ENCODE measurements around the gene HEBP2. TPM values are rescaled to one million over a fixed set of nuclear protein-coding genes. Genes with fewer than 3 reads are reported as not detected.

The HEBP2 gene
- total and polyA plus RNA-seq, 4 donors, result 14.4 to 56.9 (median 25.7) TPM

GRCh38 chr6:138410972-138411880, 7.2 kb downstream of the HEBP2 start:
- H3K4me1 ChIP-seq (ENCODE audit: control insufficient read depth in 5 of 5, insufficient read depth in 5 of 5, low read length in 5 of 5), result no peaks in the 10 kb centered on the region
- no peak for ATAC-seq (ENCODE audit: insufficient read depth, low FRiP score)
- WGBS, 2 donors, result 88 to 90% methylated on average over 6 of the region's 6 CpGs

GRCh38 chr6:138415125-138415524, 11.1 kb downstream of the HEBP2 start:
- peaks cover 0 to 2% (median 0%) of the 10 kb centered on the region in 4 donors for H3K9me3 ChIP-seq (ENCODE audit: control insufficient read depth in 4 of 4, insufficient read depth in 3 of 4, low read length in 3 of 4)
- H3K4me3 ChIP-seq, result no peak overlapping the region
- H3K27me3 ChIP-seq (ENCODE audit: control insufficient read depth in 3 of 3, insufficient read depth in 3 of 3, low read length in 2 of 3), result no peaks in the 10 kb centered on the region
- ATAC-seq (ENCODE audit: insufficient read depth, low FRiP score) (no peak), DNase-seq (no peak)
- no peak for TF ChIP-seq CTCF (IDR thresholded peaks at IDR 0.05; ENCODE audit: control extremely low read depth, extremely low read depth)
- H3K4me1 ChIP-seq (ENCODE audit: control insufficient read depth in 5 of 5, insufficient read depth in 5 of 5, low read length in 5 of 5), result no peaks in the 10 kb centered on the region
- H3K9ac ChIP-seq (ENCODE audit: insufficient read depth in 1 of 2, low read length in 2 of 2), result no peak overlapping the region
- peaks cover 8 to 30% (median 22%) of the 10 kb centered on the region in 4 donors for H3K36me3 ChIP-seq (ENCODE audit: control insufficient read depth in 4 of 4, insufficient read depth in 4 of 4, low read length in 4 of 4)
- WGBS, 2 donors, result 94% methylated on average over 5 of the region's 5 CpGs
- H3K27ac ChIP-seq (ENCODE audit: low read depth in 1 of 2, low read length in 1 of 2), result no peak overlapping the region

More at GRCh38 chr6:138410972-138411880, 7.2 kb downstream of the HEBP2 start:
- Histone ChIP-seq H3K9ac (ENCODE audit: insufficient read depth in 1 of 2, low read length in 2 of 2) (no peak overlapping the region), H3K27me3 (ENCODE audit: control insufficient read depth in 3 of 3, insufficient read depth in 3 of 3, low read length in 2 of 3) (no peaks in the 10 kb centered on the region), H3K4me3 (no peak overlapping the region), H3K9me3 (ENCODE audit: control insufficient read depth in 4 of 4, insufficient read depth in 3 of 4, low read length in 3 of 4) (no peaks in the 10 kb centered on the region), H3K27ac (ENCODE audit: low read depth in 1 of 2, low read length in 1 of 2) (no peak overlapping the region), H3K36me3 (ENCODE audit: control insufficient read depth in 4 of 4, insufficient read depth in 4 of 4, low read length in 4 of 4) (peaks cover 9 to 44% (median 35%) of the 10 kb centered on the region in 4 donors)
- DNase-seq, result no peak
- TF ChIP-seq CTCF (IDR thresholded peaks at IDR 0.05; ENCODE audit: control extremely low read depth, extremely low read depth), result no peak

- no peak for TF ChIP-seq CTCF (IDR thresholded peaks at IDR 0.05; ENCODE audit: control extremely low read depth, extremely low read depth)
- no peak overlapping the region for H3K4me3 ChIP-seq
- ATAC-seq (ENCODE audit: insufficient read depth, low FRiP score) (no peak), DNase-seq (no peak)
- WGBS, 2 donors, result 94 to 95% methylated on average over 4 of the region's 4 CpGs
- no peak overlapping the region for H3K9ac ChIP-seq (ENCODE audit: insufficient read depth in 1 of 2, low read length in 2 of 2)
- H3K27me3 ChIP-seq (ENCODE audit: control insufficient read depth in 3 of 3, insufficient read depth in 3 of 3, low read length in 2 of 3), result no peaks in the 10 kb centered on the region
- no peaks in the 10 kb centered on the region for H3K4me1 ChIP-seq (ENCODE audit: control insufficient read depth in 5 of 5, insufficient read depth in 5 of 5, low read length in 5 of 5)
- no peak overlapping the region for H3K27ac ChIP-seq (ENCODE audit: low read depth in 1 of 2, low read length in 1 of 2)
- H3K36me3 ChIP-seq (ENCODE audit: control insufficient read depth in 4 of 4, insufficient read depth in 4 of 4, low read length in 4 of 4), result peaks cover 4 to 30% (median 24%) of the 10 kb centered on the region in 4 donors
- H3K9me3 ChIP-seq (ENCODE audit: control insufficient read depth in 4 of 4, insufficient read depth in 3 of 4, low read length in 3 of 4), result peaks cover 0 to 2% (median 0%) of the 10 kb centered on the region in 4 donors
Observed at GRCh38 chr6:138416206-138416605, 12.2 kb downstream of the HEBP2 start.

Measured in lung (tissue), 12 donors.